Stimulated activated CD4-positive, alpha-beta T cell treated with anti-CD3 and anti-CD28 coated beads, Interleukin-12 subunit alpha, Interleukin-12 subunit beta, amount 100 ng/mL, for 24 hours (primary cell): ENCODE results near the gene PATJ.

ENCODE experiments used
- DNase-seq, 2 experiments: peaks; one replicate each; pipeline ENCODE4 v3.0.0-alpha.2; 2020; ENCODE audit warnings: low read depth in 2 of 2

Gene PATJ

DNA sequence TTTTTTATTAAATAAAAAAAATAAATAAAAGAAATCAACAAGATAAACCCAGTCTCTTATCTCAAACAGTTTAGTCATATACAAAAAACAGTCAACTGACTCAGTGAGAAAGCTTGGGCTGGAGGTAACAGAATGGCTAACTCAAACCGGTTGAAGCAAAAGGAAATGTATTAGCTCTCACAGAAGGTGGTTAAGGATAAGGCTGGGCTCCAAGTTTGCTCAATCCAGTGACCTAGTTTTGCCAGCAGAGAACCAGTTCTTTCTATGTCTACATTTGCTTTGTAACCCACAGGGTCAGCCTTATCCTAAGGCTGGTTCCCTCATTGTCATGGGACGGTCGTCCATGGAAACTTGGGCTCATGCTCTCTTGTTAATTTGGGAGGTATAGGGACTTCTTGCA lies 307.9 kb downstream of the PATJ start:
- DNase-seq = no peak

DNA sequence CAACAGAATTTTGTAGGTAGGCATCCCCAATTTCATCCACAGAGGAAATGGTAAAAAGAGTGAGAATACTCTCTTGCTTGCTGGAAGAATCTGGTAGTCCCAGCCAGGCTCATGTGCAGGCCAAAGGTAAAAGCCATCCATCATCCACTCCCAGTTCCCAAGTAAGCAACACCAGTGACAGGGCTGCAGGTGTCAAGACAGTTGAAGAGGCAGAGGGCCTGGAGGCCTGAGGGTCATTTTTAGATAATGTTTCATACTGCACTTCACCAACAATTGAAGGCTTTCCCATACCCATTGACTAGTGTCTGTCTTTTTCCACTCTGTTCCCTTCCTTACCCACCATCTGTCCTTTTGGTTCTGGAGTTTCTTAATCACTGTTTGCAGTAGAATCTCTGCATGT lies 310.7 kb downstream of the PATJ start:
- no peak for DNase-seq

DNA sequence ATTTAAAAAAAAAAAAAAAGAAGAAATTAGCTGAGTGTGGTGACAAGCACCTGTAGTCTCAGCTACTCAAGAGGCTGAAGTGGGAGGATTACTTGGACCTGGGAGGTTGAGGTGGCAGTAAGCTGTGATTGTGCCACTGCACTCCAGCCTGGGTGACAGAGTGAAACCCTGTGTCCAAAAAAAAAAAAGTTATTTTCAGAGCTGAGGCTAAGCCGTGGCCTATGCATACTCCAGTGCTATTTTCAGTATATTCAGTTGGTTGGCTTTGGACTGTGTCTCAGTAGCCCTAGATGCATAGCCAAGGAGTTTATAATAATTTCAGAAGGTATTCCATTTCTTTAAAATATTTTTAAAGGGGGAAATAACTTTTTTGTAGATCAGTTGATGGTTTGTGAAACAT lies 311.9 kb downstream of the PATJ start:
- DNase-seq = no peak

DNA sequence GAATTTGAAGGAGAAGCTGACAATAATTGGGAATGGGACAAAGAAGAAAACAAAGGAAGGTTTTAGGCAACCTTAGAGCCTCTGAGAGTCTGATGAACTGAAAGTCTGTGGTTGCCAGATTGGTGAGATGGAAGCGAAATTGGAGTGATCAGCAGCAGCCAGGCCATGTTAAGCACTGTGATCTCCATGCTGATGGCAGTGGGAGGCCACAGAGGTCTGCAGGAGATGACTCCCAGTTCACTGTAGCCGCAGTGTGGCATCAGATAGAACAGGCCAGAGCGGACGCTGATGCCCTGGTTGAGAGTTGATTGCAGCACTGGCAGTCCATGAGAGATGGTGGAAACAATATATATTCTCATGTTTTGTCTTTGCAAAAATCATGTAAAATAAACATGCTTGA lies 314.9 kb downstream of the PATJ start:
- DNase-seq = no peak

DNA sequence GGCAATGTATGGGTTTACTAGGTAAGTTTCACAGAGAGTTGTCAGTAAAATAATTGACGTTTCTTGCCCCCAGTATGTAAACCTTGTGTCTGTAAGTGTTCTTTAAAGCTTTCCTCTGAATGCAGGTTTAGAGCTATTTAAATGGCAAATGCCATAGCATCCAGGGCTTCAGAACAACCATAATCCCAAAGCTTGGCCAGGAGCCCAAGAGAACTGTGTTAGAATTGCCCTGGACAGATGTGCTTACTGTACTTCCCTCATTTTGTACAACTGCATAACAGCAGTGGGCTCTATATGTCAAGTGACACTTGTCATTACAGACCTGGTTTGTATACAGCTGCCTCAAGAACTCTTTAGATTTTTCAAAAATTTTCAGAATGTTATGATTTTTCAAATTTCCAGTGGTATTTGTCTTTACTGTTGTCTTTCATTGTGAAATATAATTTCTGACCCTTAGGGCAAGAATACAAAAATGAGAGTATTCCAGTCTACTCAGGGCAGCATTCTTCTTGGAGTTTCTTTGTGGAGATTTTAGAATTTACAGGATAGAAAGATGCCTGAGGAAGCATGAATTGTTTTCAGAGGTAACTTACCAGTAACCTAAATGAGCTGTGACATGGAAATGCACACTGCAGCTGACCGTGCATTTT lies 315.5 kb downstream of the PATJ start:
- DNase-seq = no peak

DNA sequence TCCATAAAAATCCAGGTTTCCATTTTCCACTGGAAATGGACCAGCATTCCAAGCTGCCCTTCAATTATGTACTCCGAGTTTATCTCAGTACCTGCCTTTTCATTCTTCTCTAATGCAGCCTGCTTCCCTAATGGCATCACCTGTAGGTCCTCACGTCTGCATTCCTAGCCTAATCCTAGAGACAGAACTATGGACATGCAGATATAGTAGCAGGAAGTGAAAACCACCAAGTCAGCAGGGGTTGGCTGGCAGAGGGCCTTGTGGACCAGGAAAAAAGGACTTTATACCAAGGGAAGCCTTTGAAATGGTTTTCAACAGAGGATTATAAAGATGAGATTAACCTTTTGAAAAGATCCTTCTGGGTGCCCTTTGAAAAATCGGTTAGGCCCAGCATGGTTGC lies 316.7 kb downstream of the PATJ start:
- DNase-seq = no peak

DNA sequence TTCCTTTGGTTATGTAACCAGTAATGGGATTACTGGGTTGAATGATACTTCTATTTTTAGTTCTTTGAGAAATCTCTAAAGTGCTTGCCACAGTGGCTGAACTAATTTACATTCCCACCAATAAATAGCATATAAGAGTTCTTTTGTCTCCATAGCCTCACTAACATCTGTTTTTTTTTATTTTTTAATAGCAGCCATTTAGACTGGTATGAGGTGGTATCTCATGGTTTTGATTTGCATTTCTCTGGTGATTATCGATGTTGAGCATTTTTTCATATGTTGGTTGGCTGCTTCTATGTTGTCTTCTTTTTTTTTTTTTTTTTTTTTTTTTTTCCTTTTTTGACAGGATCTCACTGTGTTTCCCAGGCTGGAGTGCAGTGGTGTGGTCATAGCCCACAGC lies 319.8 kb downstream of the PATJ start:
- no peak for DNase-seq

DNA sequence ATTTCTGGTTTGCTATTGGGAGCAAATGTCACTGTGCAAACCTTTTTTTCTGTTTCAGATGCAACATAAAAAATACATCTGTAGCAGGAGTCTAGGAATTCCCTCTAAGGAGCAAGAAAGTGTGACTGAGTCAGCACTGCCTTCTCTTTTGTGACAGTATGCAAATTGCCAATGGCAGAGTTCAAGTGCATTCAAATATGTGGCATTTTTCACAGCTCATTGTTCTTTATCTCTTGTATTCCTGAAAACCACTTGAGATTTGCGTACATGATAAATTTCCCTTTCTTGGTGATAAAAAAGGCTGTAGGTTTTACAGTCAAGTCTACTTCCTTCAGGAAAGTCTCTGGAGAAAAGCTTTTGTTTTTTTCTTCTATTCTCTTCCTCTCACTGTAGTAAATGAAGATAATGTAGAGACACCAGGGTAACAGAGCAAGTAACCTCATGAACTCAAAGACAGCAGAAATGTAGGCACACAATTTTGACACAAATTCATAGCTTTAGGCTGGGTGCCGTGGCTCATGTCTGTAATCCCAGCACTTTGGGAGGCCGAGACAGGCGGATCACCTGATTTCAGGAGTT lies 322.6 kb downstream of the PATJ start:
- no peak for DNase-seq

DNA sequence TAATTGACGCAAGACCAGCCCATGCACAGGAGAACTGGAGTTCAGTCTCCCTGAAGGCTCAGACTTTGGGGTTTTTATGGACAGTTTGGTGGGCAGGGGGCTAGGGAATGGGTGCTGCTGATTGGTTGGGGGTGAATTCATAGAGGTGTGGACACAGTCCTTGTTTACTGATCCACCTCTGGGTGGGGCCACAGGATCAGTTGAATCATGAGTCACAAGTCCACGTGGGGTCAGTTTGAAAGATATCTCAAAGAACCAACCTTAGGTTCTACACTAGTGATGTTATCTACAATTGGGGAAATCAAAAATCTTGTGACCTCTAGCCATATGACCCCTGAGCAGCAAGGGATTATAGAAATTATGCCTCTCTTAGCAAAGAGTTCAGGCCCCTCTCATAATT lies 324.4 kb downstream of the PATJ start:
- DNase-seq = no peak

DNA sequence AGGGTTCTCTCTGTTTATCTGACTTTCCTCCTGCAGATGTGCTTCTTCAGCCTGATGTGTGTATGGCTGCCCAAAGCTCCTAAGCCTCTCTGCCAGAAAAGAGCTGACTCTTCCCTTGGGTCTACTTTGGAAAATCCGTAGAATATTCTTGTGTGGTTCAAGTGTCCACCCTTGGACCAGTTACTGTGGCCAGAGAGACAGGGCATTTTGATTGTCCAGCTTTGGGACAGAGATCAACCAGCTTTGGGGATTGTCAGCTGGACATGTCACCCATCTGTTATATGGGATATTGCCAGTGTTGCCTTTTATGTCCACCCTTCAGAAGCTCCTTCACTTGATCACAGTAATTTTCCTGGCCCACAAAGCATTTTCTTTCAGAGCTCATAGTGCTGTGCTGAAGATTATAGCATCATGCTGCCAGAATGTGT lies 326.1 kb downstream of the PATJ start:
- no peak for DNase-seq

DNA sequence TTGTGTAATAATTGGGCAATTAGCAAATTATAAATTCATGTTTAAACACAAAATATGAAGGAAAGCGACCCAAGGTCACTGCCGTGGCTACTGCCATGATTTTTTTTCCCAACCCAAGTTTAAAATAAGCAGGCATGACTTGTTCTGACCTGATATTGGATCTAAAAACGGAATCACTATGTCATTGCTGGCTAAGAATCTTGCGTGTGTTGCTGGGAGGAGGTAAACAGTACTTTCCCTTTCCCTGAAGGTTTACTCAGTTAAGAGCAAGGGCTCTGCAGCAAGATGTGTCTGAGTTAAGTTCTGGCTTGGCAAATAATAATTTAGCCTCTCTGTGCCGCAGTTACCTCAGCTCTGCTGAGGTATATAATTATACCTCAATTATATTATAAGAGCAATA lies 326.7 kb downstream of the PATJ start:
- DNase-seq = no peak

DNA sequence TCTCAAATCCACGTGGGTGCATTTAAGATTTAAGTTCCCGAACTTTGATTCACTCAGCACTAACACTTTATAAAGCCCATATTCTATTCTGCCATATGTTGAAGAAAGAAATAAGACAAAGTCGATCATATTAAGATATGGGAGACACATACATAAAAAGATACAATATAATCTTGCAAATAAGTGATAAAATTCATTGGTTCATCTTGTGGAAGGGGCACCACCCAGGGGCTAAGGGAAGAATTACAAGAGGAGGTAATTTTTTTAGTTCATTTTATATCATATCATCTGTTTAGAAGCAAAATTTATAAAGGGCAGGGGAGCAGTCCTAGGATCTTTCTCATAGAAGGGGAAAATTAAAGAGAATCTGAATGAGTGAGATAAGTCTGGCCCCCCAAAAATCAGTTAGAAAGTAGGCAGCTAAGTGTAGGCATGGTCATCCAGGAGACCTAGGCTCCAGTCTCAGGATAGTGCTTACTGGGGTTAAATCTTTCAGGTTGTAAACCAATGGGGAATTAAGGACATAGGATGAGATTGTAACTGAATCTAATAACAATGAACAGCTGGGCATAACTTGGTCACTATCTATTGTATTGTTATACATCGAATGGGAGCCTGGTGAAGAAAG lies 328.2 kb downstream of the PATJ start:
- no peak for DNase-seq

DNA sequence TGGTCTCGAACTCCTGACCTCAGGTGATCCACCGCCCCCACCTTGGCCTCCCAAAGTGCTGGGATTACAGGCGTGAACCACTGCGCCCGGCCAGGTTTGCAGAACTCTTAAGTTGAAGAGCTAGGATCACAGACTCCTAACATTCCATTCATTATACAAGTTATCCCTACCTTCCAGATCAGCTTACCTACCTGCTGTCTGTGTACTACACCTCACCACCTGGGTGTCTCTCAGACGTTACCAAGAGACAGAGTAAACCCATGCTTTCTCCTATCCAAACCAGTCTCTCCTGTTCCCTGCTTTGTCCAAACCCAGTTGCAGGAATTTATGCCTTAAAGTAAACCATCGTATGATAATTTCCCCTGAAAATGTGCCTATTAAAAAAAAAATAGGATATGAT lies 329.4 kb downstream of the PATJ start:
- DNase-seq = no peak

DNA sequence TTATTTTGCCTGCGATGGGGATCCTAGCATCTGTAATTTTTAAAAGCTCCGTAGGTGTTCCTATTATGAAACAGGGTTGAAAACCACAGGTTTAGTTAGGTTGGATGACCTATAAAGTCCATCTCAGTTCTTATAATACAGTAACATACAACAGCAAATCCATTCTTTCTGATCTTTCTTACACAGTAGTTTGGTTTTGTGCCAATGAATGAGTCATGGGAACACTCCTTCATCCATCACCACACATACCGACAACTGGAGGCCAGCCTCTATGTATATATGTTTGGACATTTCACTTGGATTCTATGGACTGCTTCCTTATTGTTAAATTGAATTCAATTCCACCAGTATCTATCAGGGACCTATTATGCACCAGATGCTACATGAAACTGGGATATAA lies 334.0 kb downstream of the PATJ start:
- no peak for DNase-seq

DNA sequence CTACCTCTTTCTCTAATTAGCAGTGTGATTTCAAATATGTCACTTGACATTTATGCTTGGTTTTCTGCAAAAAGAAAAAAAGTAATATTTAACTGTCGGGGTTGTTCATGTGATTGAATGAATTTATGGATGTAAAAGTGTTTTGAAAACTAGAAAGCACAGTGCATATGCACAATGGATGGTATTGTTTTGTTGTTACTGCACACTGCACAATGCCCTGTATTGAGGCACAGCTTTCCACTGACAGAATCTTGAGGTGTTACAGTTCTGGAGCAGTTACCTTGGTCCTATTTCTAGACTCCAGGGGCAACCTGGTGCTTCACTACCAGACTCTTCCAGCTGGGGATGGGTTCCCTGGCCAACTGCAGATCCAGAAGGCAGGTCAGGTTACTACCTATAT lies 335.5 kb downstream of the PATJ start:
- no peak for DNase-seq

DNA sequence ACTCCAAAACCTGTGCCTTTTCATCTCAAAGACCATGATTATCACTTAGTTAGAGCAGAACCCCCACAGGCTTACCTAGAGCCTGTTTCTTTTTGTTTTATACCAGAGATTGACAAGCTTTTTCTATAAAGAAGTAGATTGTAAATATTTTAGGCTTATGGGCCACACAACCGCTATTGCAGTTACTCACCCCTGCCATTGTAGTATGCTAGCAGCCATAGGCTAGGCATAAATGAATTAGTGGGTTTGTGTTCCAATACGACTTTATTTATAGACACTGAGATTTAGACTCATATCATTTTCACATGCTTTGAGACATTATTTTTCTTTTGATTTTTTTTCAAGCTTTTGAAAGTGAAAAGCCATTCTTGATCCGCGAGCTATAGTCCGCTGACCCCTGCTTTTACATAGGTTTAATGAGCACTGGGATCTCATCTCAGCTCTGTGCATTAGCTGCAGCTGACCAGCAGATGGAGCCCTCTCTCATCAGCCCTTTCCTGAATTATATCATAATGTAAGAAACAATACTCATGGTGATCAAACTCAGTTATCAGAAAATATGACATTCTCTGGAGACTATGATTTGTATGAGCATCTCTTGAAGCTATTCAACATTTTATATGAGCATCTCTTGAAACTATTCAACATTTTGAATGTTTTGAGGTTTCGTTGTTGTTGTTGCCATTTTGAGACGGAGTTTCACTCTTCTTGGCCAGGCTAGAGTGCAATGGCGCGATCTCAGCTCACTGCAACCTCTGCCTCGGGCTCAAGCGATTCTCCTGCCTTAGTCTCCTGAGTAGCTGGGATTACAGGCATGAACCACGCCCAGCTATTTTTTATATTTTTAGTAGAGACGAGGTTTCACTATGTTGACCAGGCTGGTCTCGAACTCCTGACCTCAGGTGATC lies 340.4 kb downstream of the PATJ start:
- DNase-seq = peak in 1 of 2 experiments; percentile 20

DNA sequence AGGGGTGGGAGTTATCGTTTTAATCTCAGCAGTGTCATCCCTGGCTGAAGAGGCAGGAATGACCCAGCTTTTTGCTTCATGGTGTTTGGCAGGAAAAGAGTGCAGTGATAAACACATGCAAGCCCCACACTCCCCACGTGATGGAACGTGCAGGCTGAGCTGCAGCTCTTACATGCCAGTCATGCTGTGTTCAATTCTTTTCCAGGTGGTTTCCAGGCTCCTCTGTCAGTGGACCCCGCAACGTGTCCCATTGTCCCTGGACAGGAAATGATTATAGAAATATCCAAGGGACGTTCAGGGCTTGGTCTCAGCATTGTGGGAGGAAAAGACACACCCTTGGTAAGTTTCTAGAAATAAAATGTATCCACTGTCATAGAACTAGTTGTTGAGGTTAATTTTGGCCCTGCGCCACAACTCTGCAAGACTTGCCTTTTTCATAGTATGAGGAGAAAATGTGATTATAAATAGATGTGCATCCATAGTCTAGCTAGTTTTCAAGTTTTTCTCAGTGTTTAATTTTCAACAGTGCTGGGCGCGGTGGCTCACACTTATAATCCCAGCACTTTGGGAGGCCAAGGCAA lies 342.1 kb downstream of the PATJ start:
- no peak for DNase-seq

DNA sequence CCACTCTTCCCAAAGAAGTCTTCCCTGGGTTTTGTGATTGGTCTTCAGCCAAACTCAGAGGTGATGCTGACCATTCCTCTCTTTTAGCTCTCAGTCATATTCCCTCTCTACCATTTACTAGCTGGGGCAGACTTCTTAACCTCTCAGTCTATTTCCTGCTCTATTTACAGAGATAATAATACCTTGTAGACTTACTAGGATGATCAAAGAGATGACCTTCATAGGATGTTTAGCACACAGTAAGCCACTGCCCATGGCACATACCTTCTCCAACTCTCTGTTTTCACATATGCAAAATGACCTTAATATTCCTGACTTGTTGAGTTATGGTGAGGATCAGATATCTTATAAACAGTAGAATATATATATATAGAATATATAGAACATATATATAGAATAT lies 346.2 kb downstream of the PATJ start:
- no peak for DNase-seq

DNA sequence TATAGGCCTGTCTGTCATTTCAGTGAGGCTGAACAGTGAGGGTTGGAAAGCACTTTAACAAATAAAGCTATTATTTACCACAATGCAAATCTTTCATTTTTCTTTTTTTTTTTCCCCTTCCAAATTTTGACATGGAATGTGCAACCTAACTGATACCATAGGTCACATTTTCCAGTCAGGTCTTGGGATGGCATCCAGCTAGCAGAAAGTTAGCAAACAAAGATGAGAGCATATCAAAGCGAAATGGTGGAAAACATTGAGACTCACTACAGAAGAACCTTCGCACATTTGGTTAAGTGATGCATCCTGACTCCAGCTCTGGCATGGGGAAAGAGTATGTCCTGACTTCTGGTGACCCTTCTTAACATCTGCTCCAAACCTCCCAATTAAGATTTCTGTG lies 347.3 kb downstream of the PATJ start:
- no peak for DNase-seq

DNA sequence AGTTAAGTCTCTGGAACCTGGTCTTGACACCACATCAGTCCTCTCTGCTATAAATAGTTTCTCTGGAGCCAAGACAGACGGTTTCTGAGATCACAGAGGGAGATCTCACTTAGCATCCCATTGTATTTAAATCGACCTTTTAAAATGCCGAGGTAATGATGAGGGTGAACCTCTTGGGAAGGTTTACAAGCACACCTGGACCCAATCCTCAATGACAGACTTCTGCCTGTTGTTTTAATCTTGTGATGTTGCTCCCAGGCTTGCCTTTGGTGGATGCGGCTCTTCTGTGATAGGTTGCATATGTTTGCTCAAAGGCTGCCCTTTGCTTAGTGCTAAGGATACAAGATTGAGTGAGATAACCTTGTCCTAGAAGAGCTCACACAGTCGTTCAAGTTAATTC lies 347.7 kb downstream of the PATJ start:
- no peak for DNase-seq

DNA sequence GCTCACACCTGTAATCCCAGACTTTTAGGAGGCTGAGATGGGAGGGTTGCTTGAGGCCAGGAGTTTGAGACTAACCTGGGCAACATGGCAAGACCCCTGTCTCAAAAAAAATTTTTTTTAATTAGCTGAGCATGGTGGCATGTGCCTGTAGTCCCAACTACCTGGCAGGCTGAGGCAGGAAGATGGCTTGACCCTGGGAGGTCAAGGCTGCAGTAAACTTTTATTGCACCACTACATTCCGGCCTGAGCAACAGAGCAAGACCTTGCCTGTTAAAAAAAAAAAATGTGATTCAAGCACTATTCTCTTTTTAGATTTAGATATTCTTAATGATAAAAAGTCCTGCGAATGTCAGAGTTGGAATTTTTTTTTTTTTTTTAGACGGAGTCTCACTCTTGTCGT lies 349.8 kb downstream of the PATJ start:
- DNase-seq = no peak

DNA sequence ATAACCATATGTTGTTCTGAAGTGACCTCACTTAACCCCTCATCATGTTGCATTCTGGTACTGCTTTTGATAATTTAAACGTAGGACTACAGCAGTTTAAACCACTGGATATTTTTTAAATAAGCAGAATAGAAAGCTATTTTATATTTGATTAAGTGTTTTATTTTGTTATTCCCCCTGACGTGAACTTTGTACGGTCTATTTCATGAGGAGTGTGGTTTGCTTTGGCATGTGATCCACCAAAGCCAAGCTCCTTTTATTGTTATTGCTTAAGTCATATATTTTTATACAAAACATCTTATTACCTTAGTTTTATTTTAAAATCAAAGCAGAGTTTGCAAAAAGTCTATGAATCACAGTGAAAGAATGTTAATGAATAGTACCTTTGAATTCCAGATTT lies 351.0 kb downstream of the PATJ start:
- no peak for DNase-seq
